ENCODE results near the gene CRIP1. TPM values are rescaled to one million over a fixed set of nuclear protein-coding genes. Genes with fewer than 3 reads are reported as not detected.

Gene CRIP1
- total and polyA plus RNA-seq, 2 donors (not counting 1 experiment from before 2014, with no cell fraction given) = 210 to 563 TPM

DNA sequence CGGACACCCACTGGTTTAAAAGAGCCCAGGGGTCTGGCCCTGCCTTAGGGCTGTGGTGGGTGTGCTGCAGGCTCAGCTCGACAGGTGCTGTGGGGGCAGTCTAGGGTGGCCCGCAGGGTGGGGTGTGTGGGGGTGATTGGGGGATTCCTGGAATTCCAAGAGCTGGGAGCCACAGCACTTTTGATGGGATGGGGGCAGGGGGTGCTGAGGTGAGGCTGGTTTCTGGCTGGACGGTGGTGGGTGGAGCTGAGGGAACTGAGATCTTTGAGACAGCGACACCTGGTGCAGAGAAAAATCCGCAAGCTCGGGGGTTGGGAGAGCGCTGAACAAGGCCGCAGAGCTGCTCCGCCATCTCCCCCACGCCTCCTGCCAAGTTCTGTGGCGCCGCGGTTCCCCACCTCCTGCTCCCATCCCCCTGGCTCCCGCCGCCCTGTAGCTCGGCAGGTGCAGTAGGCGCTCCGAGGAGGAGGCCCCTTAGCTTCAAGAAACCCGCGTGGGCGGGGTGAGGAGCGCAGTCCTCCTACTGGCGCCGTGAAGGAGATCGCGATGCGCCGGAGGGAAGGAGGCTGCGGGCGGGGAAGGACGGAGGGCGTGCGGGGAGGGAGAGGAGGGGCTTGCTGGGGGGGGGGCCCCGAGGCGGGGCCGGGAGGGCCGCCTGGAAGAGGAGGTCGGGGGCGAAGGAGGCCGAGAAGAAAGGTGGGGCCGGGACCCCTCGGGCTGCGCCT lies 3.0 kb downstream of the CRIP1 start:
- intact Hi-C loops (cut with micrococcal nuclease) = loop anchor here (1.0 to 10.0 kb wide), 8 partner anchors 8 to 425 kb away; partner anchors contain the start of genes BRF1, CRIP2, GPR132 and TEX22
- ATAC-seq (ENCODE audit: low read depth) (peak; percentile 5), DNase-seq (peak; percentile 94)
- Histone ChIP-seq H3K4me1 (ENCODE audit: control insufficient read depth in 2 of 2, insufficient read depth in 2 of 2, low read length in 2 of 2) (peaks cover 34 to 59% of the 10 kb centered on the region in 2 donors), H3K27me3 (replicated peaks in 1 of 4; ENCODE audit: control extremely low read depth in 1 of 4, control insufficient read depth in 3 of 4, insufficient read depth in 4 of 4, low read length in 3 of 4) (no peaks in the 10 kb centered on the region), H3K9ac (ENCODE audit: low read length) (peak overlapping the region; percentile 72), H3K27ac (ENCODE audit: low read length in 2 of 2) (peak overlapping the region; percentile 95 to 96), H2AFZ (ENCODE audit: insufficient read depth, low read depth, low read length, poor library complexity, severe bottlenecking) (peak overlapping the region; percentile 63), H3K79me2 (ENCODE audit: control insufficient read depth, insufficient read depth, low read length) (peaks cover 9% of the 10 kb centered on the region), H3K4me3 (ENCODE audit: control extremely low read depth in 1 of 5, extremely low read depth in 1 of 5, insufficient read depth in 1 of 5, low read depth in 2 of 5, low read length in 4 of 5) (peak overlapping the region; percentile 13 to 88 (median 69)), H3K36me3 (replicated peaks in 1 of 2; ENCODE audit: control extremely low read depth in 1 of 2, control insufficient read depth in 1 of 2, extremely low read depth in 1 of 2, insufficient read depth in 2 of 2, low read length in 1 of 2) (peaks cover 0 to 9% of the 10 kb centered on the region in 2 experiments), H3K4me2 (replicated peaks; ENCODE audit: low read depth, low read length, poor library complexity, severe bottlenecking) (peak overlapping the region; percentile 100), H4K20me1 (ENCODE audit: control insufficient read depth, insufficient read depth, low read length, poor library complexity, severe bottlenecking) (peaks cover 26% of the 10 kb centered on the region), H3K9me3 (ENCODE audit: control extremely low read depth in 1 of 3, control insufficient read depth in 2 of 3, insufficient read depth in 1 of 3, low read length in 2 of 3) (no peaks in the 10 kb centered on the region)
- CTCF ChIA-PET = interaction anchor here (0.8 to 4.5 kb wide), 29 partner anchors 11 to 888 kb away, joined by 3 to 121 read pairs (median 6); partner anchors contain the start of genes BRF1 and TEX22
- peak overlapping the region; percentile 90 for H3K4me3 Mint-ChIP-seq
- peak overlapping the region; percentile 97 for H3K27ac Mint-ChIP-seq
- TF ChIP-seq, protein P1, sequence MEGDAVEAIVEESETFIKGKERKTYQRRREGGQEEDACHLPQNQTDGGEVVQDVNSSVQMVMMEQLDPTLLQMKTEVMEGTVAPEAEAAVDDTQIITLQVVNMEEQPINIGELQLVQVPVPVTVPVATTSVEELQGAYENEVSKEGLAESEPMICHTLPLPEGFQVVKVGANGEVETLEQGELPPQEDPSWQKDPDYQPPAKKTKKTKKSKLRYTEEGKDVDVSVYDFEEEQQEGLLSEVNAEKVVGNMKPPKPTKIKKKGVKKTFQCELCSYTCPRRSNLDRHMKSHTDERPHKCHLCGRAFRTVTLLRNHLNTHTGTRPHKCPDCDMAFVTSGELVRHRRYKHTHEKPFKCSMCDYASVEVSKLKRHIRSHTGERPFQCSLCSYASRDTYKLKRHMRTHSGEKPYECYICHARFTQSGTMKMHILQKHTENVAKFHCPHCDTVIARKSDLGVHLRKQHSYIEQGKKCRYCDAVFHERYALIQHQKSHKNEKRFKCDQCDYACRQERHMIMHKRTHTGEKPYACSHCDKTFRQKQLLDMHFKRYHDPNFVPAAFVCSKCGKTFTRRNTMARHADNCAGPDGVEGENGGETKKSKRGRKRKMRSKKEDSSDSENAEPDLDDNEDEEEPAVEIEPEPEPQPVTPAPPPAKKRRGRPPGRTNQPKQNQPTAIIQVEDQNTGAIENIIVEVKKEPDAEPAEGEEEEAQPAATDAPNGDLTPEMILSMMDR (IDR thresholded peaks at IDR 0.05) = peak; percentile 63
- TF ChIP-seq EZH2 (IDR thresholded peaks at IDR 0.05; ENCODE audit: borderline replicate concordance, insufficient read depth, low read depth, low read length, poor library complexity, severe bottlenecking) = no peak
- peaks cover 41% of the 10 kb centered on the region for H3K4me1 Mint-ChIP-seq
- H3K27me3 Mint-ChIP-seq = no peaks in the 10 kb centered on the region
- POLR2A ChIA-PET = interaction anchor here (0.7 to 2.2 kb wide), 12 partner anchors 8 to 1135 kb away, joined by 3 to 39 read pairs (median 4); partner anchors contain the start of gene BTBD6
- WGBS (ENCODE audit: insufficient coverage) = under 1% methylated on average over 38 of the region's 44 CpGs
- no peaks in the 10 kb centered on the region for H3K9me3 Mint-ChIP-seq (ENCODE audit: insufficient read depth)

DNA sequence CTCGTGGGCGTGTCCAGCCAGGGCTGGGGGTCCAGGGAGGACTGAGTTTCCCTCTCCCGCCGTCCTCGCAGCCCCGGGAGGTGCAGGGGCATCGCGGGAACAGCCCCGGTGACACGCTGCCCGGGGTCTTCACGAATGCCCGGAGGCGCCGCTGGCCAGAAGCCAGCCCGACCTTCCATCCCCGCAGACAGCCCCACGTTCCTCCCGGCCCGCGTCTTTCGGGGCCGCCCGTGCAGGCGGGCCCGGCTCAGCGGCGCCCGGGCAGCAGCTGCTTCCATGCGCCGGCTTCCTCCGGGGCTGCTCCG lies 3.5 kb downstream of the CRIP1 start:
- Histone ChIP-seq H3K4me3 (ENCODE audit: control extremely low read depth in 1 of 5, extremely low read depth in 1 of 5, insufficient read depth in 1 of 5, low read depth in 2 of 5, low read length in 4 of 5) (peak overlapping the region in 4 of 5 experiments; percentile 65 to 88 (median 70)), H3K27ac (ENCODE audit: low read length in 2 of 2) (peak overlapping the region; percentile 95 to 96), H3K79me2 (ENCODE audit: control insufficient read depth, insufficient read depth, low read length) (peaks cover 9% of the 10 kb centered on the region), H3K9ac (ENCODE audit: low read length) (peak overlapping the region; percentile 72), H3K4me1 (ENCODE audit: control insufficient read depth in 2 of 2, insufficient read depth in 2 of 2, low read length in 2 of 2) (peaks cover 33 to 54% of the 10 kb centered on the region in 2 donors), H3K27me3 (replicated peaks in 1 of 4; ENCODE audit: control extremely low read depth in 1 of 4, control insufficient read depth in 3 of 4, insufficient read depth in 4 of 4, low read length in 3 of 4) (no peaks in the 10 kb centered on the region), H4K20me1 (ENCODE audit: control insufficient read depth, insufficient read depth, low read length, poor library complexity, severe bottlenecking) (peaks cover 26% of the 10 kb centered on the region), H3K36me3 (replicated peaks in 1 of 2; ENCODE audit: control extremely low read depth in 1 of 2, control insufficient read depth in 1 of 2, extremely low read depth in 1 of 2, insufficient read depth in 2 of 2, low read length in 1 of 2) (peaks cover 0 to 9% of the 10 kb centered on the region in 2 experiments), H3K9me3 (ENCODE audit: control extremely low read depth in 1 of 3, control insufficient read depth in 2 of 3, insufficient read depth in 1 of 3, low read length in 2 of 3) (no peaks in the 10 kb centered on the region), H2AFZ (ENCODE audit: insufficient read depth, low read depth, low read length, poor library complexity, severe bottlenecking) (peak overlapping the region; percentile 63), H3K4me2 (replicated peaks; ENCODE audit: low read depth, low read length, poor library complexity, severe bottlenecking) (peak overlapping the region; percentile 100)
- H3K4me3 Mint-ChIP-seq = peak overlapping the region; percentile 90
- intact Hi-C loops (cut with micrococcal nuclease) = loop anchor here (1.0 to 5.0 kb wide), 7 partner anchors 9 to 398 kb away; partner anchors contain the start of genes BRF1, CRIP2 and TEX22
- DNase-seq = no peak
- H3K27me3 Mint-ChIP-seq = no peaks in the 10 kb centered on the region
- POLR2A ChIA-PET = interaction anchor here (0.9 to 2.2 kb wide), 11 partner anchors 9 to 242 kb away, joined by 3 to 39 read pairs (median 4); partner anchors contain the start of gene BTBD6
- no peak overlapping the region for H3K27ac Mint-ChIP-seq
- H3K9me3 Mint-ChIP-seq (ENCODE audit: insufficient read depth) = no peaks in the 10 kb centered on the region
- under 1% methylated on average over 33 of the region's 33 CpGs for WGBS (ENCODE audit: insufficient coverage)
- peaks cover 38% of the 10 kb centered on the region for H3K4me1 Mint-ChIP-seq
- TF ChIP-seq, protein P1 (IDR thresholded peaks at IDR 0.05) = no peak
- TF ChIP-seq EZH2 (IDR thresholded peaks at IDR 0.05; ENCODE audit: borderline replicate concordance, insufficient read depth, low read depth, low read length, poor library complexity, severe bottlenecking) = no peak
- no peak for ATAC-seq (ENCODE audit: low read depth)
- CTCF ChIA-PET = interaction anchor here (0.8 to 4.5 kb wide), 28 partner anchors 11 to 888 kb away, joined by 3 to 121 read pairs (median 6); partner anchors contain the start of genes BRF1 and TEX22
